Sciatic nerve (tissue), 2 donors: Measurements from ENCODE around the gene PDLIM4. TPM values are rescaled to one million over a fixed set of nuclear protein-coding genes. Genes with fewer than 3 reads are reported as not detected.
A peak's percentile ranks its signal among the peaks of the same experiment; 100 is the strongest.

Experiments
- ATAC-seq: fragments of 200-7000 bp; cut with Tn5 transposase; one replicate; pipeline ENCODE4 v1.9.1; 2020; ENCODE audit warnings: mild to moderate bottlenecking, moderate library complexity
- DNase-seq: peaks from one replicate; pipeline ENCODE4 v3.0.0-alpha.2; 2020; ENCODE audit warnings: low spot score
- intact Hi-C: fragments of 100-400 bp; cut with DNase I; formaldehyde crosslinking; loops from one replicate; pipeline ENCODE4 v1.14.2; 2022
- total RNA-seq: library from RNA; stranded (reverse); fragmentation: NEBNext Ultra II Directional; extraction: Animal tissue kit (Norgen Biotek cat#: 25700); gene quantifications from one replicate; pipeline ENCODE4 v1.2.1, GENCODE V29; 2021
- donor health status: DM: no; HTN: no; CAD: no.
- donor health status: DM: no; HTN: no; CAD: no.

PDLIM4 gene
- total RNA-seq, 1 donor from 2014 or later: 50.2 TPM

DNA sequence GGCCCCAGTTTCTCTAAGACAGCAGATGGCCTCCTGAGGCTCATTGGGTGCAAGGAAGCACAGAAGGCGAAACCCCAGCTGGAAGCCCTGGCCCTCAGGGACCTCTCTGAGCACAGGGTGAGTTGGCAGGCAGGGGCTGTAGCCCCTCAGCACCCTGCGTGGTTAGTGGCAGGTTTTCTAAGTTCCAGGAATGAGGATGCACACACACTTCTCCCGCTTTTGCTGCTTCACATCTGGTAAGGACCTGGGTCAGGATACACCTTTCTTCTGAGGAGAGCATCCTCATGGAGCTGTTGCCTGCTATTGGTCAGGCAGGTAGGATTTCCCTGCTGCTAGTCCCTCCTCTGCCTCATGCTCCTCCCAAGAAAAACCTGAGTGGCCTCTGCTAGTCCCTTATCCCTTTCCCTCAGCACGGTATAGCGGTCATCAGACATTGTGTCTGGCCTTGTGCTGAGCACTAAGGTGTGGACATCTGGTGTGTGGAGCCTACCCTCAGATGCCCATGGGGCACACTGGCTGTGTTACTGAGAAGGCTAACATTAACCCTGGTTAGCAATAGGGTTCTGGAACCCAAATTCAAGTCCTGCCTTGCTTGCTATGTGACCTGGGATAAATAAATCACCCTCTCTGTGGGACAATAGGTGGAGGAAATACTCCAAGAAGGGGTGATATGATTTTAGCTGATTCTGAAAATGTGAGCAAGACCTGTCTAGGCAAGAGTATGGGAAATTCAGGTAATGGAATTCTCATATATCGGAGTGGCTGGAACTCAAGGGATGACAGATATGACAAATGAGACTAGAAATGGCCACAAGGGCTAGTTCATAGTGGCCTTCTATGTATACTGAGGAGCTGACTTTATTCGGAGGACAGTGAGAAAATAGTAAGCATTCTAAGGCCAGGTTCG lies 38.3 kb downstream of the PDLIM4 start:
- intact Hi-C loops: loop anchor here (10.0 kb wide), 1 partner anchor 61 kb away; no protein-coding TSS in a partner anchor
- ATAC-seq (no peak), DNase-seq (no peak)

DNA sequence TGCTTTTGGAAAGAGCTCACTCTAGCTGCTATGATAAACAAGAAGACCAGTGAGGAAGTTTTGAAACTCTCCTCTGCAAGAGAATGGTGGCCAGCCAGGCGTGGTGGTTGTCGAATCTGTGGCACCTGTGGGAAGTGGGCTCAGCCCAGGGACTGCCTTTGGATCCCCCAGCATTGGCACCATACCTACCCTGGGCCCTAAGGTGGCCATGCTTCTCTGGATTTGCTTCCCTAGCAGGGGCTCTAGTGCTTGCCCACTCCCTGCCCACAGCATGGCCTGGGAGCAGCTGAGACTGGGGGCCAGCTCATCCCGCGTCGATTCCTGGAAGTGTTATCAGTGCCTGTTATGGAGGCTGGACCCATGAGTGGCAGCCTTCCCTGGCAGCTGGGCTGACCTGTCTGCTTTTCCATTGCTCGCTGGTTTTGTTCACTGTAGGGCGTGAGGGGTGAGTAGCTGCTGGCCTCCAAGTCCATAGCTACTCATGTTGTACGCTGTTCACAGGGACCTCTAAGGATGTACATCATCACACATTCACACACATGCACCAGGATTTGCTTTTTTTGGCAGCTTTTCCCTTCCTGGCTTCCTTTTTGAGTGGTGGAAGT lies 39.0 kb downstream of the PDLIM4 start:
- intact Hi-C loops: loop anchor here (10.0 kb wide), 1 partner anchor 62 kb away; no protein-coding TSS in a partner anchor
- no peak for ATAC-seq

DNA sequence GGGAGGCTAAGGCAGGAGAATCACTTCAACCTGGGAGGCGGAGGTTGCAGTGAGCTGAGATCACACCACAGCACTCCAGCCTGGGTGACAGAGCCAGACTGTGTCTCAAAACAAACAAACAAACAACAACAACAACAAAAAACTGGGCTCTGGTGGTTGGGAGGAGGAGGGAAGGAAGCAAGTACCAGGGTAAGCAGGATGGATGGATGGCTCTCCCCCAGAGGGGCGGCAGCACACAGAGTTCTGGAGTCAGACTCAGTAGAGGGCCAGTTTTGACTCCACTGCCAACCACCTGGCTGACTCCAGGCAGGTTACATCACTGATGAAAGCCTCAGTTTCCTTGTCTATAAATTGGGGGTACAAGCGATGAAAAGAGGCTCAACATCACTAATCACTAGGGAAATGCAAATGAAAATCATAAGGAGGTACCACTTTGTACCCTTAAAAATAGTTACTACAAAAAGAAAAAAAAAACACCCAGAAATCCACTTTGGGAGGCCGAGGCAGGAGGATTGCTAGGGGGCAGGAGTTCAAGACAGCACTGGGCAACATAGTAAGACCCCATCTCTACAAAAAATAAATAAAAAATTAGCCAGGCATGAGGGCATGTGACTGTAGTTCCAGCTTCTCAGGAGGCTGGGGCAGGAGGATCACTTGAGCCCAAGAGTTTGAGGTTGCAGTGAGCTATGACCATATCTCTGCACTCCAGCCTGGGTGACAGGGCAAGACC lies 39.9 kb downstream of the PDLIM4 start:
- no peak for ATAC-seq
- intact Hi-C loops: loop anchor here (10.0 kb wide), 1 partner anchor 63 kb away; no protein-coding TSS in a partner anchor
- DNase-seq: no peak

More for the DNA sequence above, 39.0 kb downstream of the PDLIM4 start:
- no peak for DNase-seq

- ATAC-seq: no peak
- intact Hi-C loops: loop anchor here (10.0 kb wide), 1 partner anchor 64 kb away; no protein-coding TSS in a partner anchor
- no peak for DNase-seq
Observed at GRCh38 chr5:132298298-132299212, 41.1 kb downstream of the PDLIM4 start.

- intact Hi-C loops: loop anchor here (10.0 kb wide), 1 partner anchor 65 kb away; no protein-coding TSS in a partner anchor
- no peak for ATAC-seq
Observed at GRCh38 chr5:132299917-132300316, 42.4 kb downstream of the PDLIM4 start.

GRCh38 chr5:132300577-132301343 lies 43.3 kb downstream of the PDLIM4 start:
- no peak for ATAC-seq
- no peak for DNase-seq
- intact Hi-C loops: no loop called here

More at GRCh38 chr5:132299917-132300316, 42.4 kb downstream of the PDLIM4 start:
- no peak for DNase-seq

DNA sequence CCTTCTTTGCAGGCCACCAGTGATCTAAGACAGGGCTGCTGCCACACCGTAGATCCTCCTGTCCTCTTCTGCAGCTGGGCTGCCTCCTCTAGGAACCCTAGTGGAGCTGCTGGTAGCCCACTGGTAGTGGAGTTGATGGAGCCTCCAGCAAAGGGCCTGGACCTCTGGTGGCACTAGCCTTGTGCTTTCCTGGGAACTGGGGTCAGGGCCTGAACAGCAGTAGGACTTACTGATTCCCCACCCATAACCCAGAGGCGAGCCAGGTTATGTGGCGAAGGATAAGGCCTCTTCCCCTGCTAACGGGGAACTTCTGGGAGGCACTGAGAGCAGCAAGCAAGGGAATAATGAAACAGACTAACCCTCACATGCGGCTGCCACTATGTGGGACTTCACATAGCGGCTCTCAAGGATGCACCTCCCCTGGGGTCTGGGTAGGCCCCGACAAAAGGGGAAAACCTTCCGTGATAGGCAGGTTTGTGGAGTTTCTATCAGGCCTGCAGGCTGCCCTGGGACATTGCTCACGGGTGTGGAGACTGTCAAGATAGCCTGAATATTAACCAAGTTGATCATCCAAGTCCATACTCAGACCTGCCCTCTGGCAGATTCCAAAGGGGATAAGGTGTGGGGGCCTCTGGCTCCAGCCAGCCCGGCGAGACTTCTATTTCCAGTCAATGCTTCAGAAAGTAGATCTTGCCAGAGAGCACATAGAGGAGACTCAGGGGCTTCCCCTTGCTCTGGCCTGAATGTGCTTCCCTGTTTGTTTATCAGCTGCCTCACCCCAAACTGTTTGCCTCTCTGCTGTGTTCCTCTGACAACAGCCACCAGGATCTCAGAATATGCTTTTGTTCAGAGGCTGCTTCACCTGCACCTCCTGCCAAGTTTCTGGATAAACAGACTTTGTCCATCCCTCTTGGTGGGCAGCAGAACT lies 44.1 kb downstream of the PDLIM4 start:
- DNase-seq: no peak
- ATAC-seq: no peak
- intact Hi-C loops: no loop called here

GRCh38 chr5:132302413-132302812 lies 44.9 kb downstream of the PDLIM4 start:
- ATAC-seq (no peak), DNase-seq (no peak)
- intact Hi-C loops: no loop called here

DNA sequence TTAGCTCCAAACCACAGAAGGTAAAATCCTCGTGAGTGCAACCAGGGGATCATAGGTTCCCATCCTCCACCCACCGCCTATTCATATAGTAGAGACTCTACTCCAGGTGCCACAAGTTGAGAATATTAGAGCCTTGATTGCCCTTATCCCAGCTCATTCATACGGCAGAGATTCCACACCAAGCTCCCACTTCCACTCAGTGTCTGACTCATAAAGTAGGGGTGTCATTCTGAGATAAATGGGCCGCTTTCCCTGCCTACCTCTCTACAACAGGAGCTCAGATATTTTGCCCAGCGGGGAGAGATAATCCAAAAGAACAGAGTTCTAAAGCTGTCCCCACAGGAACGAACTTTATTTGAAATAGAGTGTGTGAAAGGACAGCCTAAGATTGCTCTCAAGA lies 46.1 kb downstream of the PDLIM4 start:
- DNase-seq (no peak), ATAC-seq (no peak)
- intact Hi-C loops: no loop called here

DNA sequence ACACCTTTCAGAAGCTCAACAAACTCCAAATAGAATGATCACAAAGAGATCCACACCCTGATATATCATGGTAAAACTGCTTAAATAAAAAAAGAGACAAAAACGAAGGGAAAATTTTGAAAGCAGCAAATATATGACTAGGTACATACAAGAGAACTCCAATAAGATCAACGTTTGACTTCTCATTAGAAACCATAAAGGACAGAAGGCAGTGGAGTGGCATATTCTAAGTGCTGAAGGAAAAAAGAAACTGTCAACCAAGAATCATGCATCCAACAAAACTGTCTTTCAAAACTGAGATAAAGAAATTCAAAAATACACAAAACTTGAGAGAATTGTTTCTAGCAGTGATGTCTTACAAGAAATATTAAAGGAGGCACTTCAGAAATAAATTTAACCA lies 47.9 kb downstream of the PDLIM4 start:
- no peak for DNase-seq
- no peak for ATAC-seq
- intact Hi-C loops: no loop called here

GRCh38 chr5:132308701-132309100 lies 51.2 kb downstream of the PDLIM4 start:
- ATAC-seq (no peak), DNase-seq (no peak)
- intact Hi-C loops: no loop called here

- intact Hi-C loops: no loop called here
- no peak for DNase-seq
- no peak for ATAC-seq
Observed at GRCh38 chr5:132309679-132310078, 52.2 kb downstream of the PDLIM4 start.

- ATAC-seq: peak; percentile 64
- DNase-seq: no peak
- intact Hi-C loops: no loop called here
Observed at GRCh38 chr5:132310141-132310834, 52.8 kb downstream of the PDLIM4 start.

GRCh38 chr5:132313366-132313765 lies 55.9 kb downstream of the PDLIM4 start:
- ATAC-seq (no peak), DNase-seq (no peak)
- intact Hi-C loops: no loop called here

DNA sequence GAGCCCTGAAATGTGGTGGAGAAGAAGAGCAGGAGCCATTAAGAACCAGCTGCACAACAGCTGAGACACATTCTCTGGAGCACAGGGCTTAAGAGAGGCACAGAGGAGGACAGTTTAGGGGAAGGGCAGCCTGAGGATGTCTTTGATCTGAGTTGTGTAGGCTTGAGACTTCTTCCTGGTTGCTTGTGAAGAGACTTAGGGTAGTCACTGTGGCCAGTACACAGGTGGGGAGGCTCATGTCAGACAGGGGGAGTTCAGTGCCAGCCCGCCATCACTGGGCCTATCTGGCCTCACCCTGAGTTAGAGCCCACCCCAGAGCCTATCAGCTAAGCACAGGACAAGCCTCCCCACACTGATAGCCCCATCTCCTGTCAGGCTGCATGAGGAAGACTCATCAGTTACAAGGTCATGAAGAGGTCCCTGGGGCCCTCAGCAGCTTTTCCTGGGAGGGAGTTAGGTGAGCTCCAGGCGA lies 56.5 kb downstream of the PDLIM4 start:
- intact Hi-C loops: no loop called here
- DNase-seq (no peak), ATAC-seq (no peak)

DNA sequence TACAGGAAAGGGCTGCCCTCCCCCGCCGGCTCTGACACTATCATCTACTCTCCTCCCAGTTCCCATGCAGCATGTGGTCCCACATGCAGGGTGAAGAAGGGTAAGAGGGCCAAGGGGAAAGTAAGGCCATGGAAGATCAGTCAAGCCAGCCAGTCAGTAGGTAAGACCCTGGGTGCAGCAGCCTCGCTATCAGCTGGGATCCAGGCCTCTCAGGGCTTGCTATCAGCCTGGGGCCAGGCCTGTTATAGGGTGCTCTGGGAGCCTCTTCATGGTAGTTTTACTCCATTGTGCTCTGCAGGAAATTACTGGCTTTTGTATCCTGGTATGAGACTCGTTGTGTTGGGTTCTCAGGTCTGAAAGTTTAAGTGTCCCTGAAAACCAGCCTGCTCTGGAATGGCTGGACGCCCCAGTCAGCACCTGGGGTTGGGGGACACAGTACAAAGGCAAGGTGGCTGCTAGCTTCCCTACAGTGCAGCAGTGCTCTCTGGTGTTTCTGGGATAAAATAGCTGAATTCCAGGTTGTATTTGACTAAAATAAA lies 58.1 kb downstream of the PDLIM4 start:
- intact Hi-C loops: no loop called here
- no peak for ATAC-seq
- no peak for DNase-seq
